HUDEP-2 (cell line): ENCODE results near the gene OLFML3.

Experiments
- DNase-seq, 76 experiments: peaks; one replicate each; lab custom pipeline; 2025; ENCODE audit not compliant: unreplicated experiment in 76 of 76; lab: John Stamatoyannopoulos, UW

OLFML3 gene

DNA sequence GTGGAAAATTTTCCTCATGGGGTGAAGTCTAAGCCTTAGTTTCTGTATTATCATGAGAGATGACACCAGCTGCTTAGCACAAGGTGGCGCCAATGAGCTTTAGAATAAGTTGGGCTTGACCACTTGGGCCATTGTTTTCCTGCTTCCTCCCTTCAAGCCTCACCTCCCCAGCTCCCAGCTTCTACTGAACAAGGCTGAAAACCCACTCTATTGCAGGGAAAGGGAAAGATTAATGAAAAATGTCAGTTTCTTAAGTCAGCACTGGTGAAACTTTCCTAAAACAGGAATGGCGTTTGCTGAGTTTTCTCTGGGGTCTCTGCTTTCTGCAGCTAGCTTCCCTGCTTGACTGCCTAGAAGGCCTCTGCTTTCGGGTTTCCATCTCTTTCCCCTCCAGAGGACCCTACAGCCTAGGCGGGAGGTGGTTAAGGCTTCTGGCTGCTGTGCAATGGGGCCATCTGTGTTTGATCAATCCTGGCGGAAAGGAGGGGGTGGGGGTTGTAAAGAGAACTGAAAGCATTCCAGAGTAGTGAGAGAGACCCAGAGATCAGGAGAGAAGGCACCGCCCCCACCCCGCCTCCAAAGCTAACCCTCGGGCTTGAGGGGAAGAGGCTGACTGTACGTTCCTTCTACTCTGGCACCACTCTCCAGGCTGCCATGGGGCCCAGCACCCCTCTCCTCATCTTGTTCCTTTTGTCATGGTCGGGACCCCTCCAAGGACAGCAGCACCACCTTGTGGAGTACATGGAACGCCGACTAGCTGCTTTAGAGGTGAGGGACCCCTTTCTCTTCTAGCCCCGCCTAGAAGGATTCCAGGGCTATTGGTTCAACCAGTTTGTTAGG is at the start of gene OLFML3:
Gene OLFML3 (plus strand): TSS at position 612 of the 840 bp plus-strand sequence. CDS start 43 bp downstream, at position 655.
- peak in 57 of 76 experiments; percentile 1 to 73 (median 46) for DNase-seq

GRCh38 chr1:113929750-113930498 is 49.4 kb upstream of the OLFML3 start:
- DNase-seq = peak in 60 of 76 experiments; percentile 6 to 63 (median 36)

DNA sequence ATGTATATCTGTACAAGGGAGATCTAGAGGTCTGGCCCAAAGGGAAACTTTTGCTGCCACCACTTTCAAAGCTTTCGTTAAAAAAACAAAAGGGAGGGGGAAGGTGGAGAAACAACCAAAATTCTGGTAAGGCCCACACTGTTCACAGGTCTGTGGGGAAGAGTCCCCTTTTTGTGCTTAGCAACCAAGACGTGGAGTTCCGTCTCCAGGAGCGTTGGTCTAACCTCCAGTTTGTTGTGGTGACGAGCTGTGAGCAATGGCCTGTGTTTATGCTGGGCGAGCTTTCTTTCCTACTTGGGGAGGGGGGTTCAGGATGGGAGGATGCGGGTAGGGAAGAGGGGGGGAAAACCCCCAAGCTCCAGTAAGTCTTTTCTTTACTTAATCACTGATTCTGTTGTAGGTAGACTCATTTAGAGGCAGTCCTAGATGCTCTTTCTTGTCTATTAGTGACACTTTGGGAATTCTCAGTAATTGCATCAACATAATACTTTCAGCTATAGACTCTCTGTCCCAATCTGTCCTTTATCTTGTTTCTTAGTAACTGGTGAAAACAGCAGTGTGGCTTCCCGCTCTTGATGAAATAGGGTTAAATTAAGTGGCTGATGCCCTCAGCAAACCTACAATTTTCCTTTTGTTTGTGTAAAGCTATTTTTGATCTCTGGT is 48.6 kb upstream of the OLFML3 start:
- DNase-seq = peak in 23 of 76 experiments; percentile 9 to 59 (median 25)

GRCh38 chr1:113931451-113931851 is 47.8 kb upstream of the OLFML3 start:
- peak in 17 of 76 experiments; percentile 5 to 66 (median 28) for DNase-seq

GRCh38 chr1:113934006-113934405 is 45.3 kb upstream of the OLFML3 start:
- DNase-seq = no peak

- DNase-seq = no peak
Measured at GRCh38 chr1:113934511-113935055, 44.7 kb upstream of the OLFML3 start.

- DNase-seq = no peak
Measured at GRCh38 chr1:113935176-113935575, 44.1 kb upstream of the OLFML3 start.

DNA sequence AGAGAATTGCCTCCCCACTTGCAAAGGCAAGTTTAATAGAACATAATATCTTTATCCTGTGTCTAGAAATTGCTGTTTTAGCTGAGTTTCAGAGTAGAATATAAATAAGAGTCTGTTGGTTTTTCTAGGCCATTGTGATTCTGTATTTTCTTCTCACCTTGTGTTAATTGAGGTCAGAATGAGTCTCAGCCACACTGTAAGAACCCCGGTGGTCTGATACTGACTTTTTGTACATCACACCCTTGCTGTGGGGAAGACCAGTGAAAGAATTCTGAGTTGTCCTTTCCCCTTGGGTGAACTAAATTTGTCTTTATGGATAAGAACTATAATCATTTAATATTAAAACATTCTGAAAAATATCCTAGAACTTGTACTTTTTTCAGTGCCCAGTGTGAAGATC is 43.3 kb upstream of the OLFML3 start:
- DNase-seq = no peak

- no peak for DNase-seq
Measured at GRCh38 chr1:113937146-113937545, 42.1 kb upstream of the OLFML3 start.

- no peak for DNase-seq
Measured at GRCh38 chr1:113938192-113938591, 41.1 kb upstream of the OLFML3 start.

GRCh38 chr1:113940365-113941244 is 38.7 kb upstream of the OLFML3 start:
- DNase-seq = no peak

DNA sequence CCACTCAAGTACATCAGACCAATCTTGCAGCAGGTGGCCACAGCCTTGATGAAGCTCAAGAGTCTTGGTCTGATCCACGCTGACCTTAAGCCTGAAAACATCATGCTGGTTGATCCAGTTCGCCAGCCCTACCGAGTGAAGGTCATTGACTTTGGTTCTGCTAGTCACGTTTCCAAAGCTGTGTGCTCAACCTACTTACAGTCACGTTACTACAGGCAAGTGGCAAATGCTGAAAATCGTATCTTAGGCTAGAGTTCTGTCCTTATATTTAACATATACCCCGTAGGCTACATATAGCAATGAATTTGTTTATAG is 38.1 kb upstream of the OLFML3 start:
- DNase-seq = no peak

DNA sequence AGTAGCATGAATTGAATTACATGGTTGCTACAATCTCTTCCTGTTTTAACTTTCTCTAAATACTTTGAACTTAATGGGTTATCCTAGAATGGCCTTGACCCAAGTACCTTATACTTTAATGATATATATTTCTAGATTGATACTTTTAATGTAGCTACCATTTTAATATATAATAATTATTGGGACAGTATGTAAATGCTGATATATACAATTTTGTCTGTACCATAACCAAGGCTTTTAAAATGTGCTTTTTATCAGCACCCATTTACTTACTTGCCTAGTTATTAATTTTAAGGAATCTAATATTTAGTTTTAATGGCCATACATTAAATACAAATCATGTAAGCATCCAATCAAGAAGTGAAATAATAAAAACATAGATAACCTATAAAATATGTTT is 36.7 kb upstream of the OLFML3 start:
- no peak for DNase-seq

DNA sequence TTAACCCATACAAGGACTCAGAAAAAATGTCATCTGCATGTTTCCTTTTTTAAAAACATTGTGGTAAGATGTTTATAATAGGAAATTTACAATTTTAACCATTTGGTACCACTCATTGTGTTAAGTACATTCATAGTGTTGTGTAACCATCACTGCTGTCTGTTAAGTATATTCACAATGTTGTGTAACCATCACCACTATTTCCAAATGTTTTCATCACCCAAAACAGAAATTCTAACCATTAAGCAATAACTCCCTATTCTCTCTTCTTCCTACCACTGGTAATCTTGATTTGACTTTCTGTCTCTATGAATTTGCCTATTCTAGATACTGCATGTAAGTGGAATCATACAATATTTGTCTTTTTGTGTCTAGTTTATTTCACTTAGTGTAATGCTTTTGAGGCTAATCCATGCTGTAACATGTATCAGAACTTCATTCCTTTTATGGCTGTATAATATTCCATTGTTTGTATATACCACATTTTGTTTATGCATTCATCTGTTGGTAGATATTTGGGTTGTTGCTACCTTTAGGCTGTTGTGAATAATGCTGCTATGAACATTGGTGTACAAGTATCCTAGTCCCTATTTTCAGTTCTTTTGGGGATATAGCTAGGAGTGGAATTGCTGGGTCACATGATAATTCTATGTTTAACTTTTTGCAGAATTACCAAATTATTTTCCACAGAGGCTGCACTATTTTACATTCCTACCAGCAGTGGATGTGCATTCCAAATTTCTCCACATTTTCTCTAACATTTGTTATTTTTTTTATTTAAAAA is 36.1 kb upstream of the OLFML3 start:
- DNase-seq = no peak

GRCh38 chr1:113945329-113945728 is 33.9 kb upstream of the OLFML3 start:
- DNase-seq = no peak

DNA sequence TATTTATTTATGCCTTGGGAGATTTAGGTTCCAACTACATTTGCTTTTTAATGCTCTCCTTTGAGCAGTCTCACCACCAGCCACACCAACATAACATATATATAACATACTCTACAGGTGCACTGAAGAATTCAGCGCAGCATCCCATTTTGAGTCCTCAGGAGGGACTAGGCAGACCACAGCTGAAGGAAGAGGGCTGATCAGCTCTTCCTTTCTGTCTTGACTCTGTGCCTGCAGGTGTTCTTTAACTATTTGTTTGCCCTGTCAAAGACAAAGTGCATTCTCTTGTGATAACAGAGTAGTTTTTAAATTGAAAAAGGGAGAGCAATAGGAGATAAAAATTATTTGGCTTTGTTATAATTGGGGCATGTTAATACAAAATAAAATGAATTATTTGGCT is 33.2 kb upstream of the OLFML3 start:
- no peak for DNase-seq

GRCh38 chr1:113946678-113947387 is 32.4 kb upstream of the OLFML3 start:
- no peak for DNase-seq

- no peak for DNase-seq
Measured at GRCh38 chr1:113947388-113948107, 31.7 kb upstream of the OLFML3 start.
